ENCODE measurements around the gene CDHR5. TPM values are rescaled to one million over a fixed set of nuclear protein-coding genes. Genes with fewer than 3 reads are reported as not detected.

CDHR5 gene
- total and polyA plus RNA-seq, 2 experiments from 2014 or later: 0.18 to 0.27 TPM

GRCh38 chr11:637593-638521 is 13.1 kb upstream of the CDHR5 start:
- Histone ChIP-seq H3K4me1 (ENCODE audit: low read depth) (peaks cover 25% of the 10 kb centered on the region), H3K4me3 (peak overlapping the region; percentile 12), H3K27me3 (peaks cover 62% of the 10 kb centered on the region), H3K27ac (no peak overlapping the region), H3K36me3 (no peaks in the 10 kb centered on the region), H3K9me3 (ENCODE audit: low read depth) (no peaks in the 10 kb centered on the region)
- TF ChIP-seq, protein P1, sequence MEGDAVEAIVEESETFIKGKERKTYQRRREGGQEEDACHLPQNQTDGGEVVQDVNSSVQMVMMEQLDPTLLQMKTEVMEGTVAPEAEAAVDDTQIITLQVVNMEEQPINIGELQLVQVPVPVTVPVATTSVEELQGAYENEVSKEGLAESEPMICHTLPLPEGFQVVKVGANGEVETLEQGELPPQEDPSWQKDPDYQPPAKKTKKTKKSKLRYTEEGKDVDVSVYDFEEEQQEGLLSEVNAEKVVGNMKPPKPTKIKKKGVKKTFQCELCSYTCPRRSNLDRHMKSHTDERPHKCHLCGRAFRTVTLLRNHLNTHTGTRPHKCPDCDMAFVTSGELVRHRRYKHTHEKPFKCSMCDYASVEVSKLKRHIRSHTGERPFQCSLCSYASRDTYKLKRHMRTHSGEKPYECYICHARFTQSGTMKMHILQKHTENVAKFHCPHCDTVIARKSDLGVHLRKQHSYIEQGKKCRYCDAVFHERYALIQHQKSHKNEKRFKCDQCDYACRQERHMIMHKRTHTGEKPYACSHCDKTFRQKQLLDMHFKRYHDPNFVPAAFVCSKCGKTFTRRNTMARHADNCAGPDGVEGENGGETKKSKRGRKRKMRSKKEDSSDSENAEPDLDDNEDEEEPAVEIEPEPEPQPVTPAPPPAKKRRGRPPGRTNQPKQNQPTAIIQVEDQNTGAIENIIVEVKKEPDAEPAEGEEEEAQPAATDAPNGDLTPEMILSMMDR (IDR thresholded peaks at IDR 0.05; ENCODE audit: low read depth, low read length): no peak
- no peak for DNase-seq (ENCODE audit: low read depth in 1 of 2, low spot score in 1 of 2)

DNA sequence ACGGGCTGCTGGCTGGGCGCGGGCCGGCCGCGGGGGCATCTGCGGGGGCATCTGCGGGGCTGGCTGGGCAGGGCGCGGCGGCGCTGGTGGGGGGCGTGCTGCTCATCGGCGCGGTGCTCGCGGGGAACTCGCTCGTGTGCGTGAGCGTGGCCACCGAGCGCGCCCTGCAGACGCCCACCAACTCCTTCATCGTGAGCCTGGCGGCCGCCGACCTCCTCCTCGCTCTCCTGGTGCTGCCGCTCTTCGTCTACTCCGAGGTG is 12.5 kb upstream of the CDHR5 start:
- TF ChIP-seq, protein P1 (IDR thresholded peaks at IDR 0.05; ENCODE audit: low read depth, low read length): no peak
- Histone ChIP-seq H3K4me3 (peak overlapping the region; percentile 12), H3K27me3 (peaks cover 62% of the 10 kb centered on the region), H3K4me1 (ENCODE audit: low read depth) (peaks cover 25% of the 10 kb centered on the region), H3K27ac (no peak overlapping the region), H3K9me3 (ENCODE audit: low read depth) (no peaks in the 10 kb centered on the region), H3K36me3 (no peaks in the 10 kb centered on the region)
- DNase-seq (ENCODE audit: low read depth in 1 of 2, low spot score in 1 of 2): no peak

- no peaks in the 10 kb centered on the region for H3K9me3 ChIP-seq (ENCODE audit: low read depth)
- no peak within 1 kb of the TSS for H3K27ac ChIP-seq
- no peaks in the 10 kb centered on the region for H3K36me3 ChIP-seq
- TF ChIP-seq, protein P1 (IDR thresholded peaks at IDR 0.05; ENCODE audit: low read depth, low read length): no peak
- H3K4me3 ChIP-seq: peak within 1 kb of the TSS; percentile 12
- peak; percentile 37 to 58 for DNase-seq (ENCODE audit: low read depth in 1 of 2, low spot score in 1 of 2)
- peaks cover 25% of the 10 kb centered on the region for H3K4me1 ChIP-seq (ENCODE audit: low read depth)
- H3K27me3 ChIP-seq: peaks cover 62% of the 10 kb centered on the region
Measured at GRCh38 chr11:636511-637332, 12.0 kb upstream of the CDHR5 start, which contains the start of gene DRD4. Gene DRD4 (plus strand): TSS chr11:637269. CDS start chr11:637305, 36 bp downstream.

DNA sequence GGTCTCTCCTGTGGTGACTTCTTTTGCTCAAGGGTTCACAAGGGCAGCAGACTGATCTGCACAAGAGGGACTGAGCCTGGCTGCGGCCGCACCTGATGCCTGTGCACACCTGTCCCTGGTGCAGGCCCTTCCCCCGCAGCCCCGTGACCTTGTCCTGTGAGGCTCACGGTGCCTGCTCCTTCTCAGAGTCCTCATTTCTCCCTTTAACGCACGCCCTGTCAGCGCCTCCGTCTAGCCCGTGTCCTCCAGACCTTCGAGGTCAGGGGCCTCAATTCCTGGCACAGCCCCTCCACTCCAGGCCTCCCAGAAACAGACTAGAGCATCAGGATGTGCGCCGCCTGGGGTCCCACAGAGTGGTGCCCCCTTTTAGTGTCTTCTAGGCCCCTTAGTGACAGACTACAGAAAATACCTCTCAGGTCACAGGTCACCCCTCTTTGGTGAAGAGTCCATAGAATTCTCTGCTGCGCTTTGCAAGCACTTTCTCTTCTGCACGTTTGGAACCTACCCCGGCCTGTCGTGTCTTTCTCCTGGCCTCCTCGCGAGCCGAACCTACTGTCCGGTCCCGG is 11.3 kb upstream of the CDHR5 start:
- TF ChIP-seq, protein P1 (IDR thresholded peaks at IDR 0.05; ENCODE audit: low read depth, low read length): no peak
- no peak overlapping the region for H3K27ac ChIP-seq
- no peak overlapping the region for H3K4me3 ChIP-seq
- H3K9me3 ChIP-seq (ENCODE audit: low read depth): no peaks in the 10 kb centered on the region
- DNase-seq (ENCODE audit: low read depth in 1 of 2, low spot score in 1 of 2): no peak
- H3K4me1 ChIP-seq (ENCODE audit: low read depth): peaks cover 25% of the 10 kb centered on the region
- H3K36me3 ChIP-seq: no peaks in the 10 kb centered on the region
- H3K27me3 ChIP-seq: peaks cover 62% of the 10 kb centered on the region

GRCh38 chr11:630871-631270 is 6.1 kb upstream of the CDHR5 start:
- Histone ChIP-seq H3K4me1 (ENCODE audit: low read depth) (peaks cover 16% of the 10 kb centered on the region), H3K27me3 (peaks cover 16% of the 10 kb centered on the region), H3K27ac (no peak overlapping the region), H3K36me3 (no peaks in the 10 kb centered on the region), H3K4me3 (no peak overlapping the region), H3K9me3 (ENCODE audit: low read depth) (no peaks in the 10 kb centered on the region)
- no peak for DNase-seq (ENCODE audit: low read depth in 1 of 2, low spot score in 1 of 2)
- TF ChIP-seq, protein P1 (IDR thresholded peaks at IDR 0.05; ENCODE audit: low read depth, low read length): no peak

Measured in cardiac muscle cell (in vitro differentiated cells and primary cell).